Endothelial cell of umbilical vein (primary cell): Measurements from ENCODE around the gene GLI3. TPM values are rescaled to one million over a fixed set of nuclear protein-coding genes. Genes with fewer than 3 reads are reported as not detected.

Experiments used
- BruUV-seq: library from RNA; stranded (reverse); fragments of 400-500 nt; replicated peaks from 2 replicates; lab custom pipeline; 2021; lab: Mats Ljungman, UMichigan
- CTCF ChIA-PET: fragments of 300-600, 350-600 bp; sonication (Branson Sonifier 250); formaldehyde crosslinking; loops from one replicate; lab custom pipeline; 2021; ENCODE audit warnings: antibody characterized with exemption, inconsistent platforms; lab: Charles Lee
- POLR2A ChIA-PET: fragments of 300-600, 350-600 bp; sonication (Branson Sonifier 250); formaldehyde crosslinking; loops from one replicate; lab custom pipeline; 2021; ENCODE audit warnings: antibody characterized with exemption, inconsistent platforms; lab: Charles Lee
- DNase-seq: peaks from one replicate; pipeline ENCODE4 v3.0.0-alpha.2; 2011; ENCODE audit warnings: low read depth, low spot score
- FAIRE-seq: peaks from 2 replicates; lab custom pipeline; 2011; peaks lifted over from hg19 to GRCh38; lab: Jason Lieb, UNC
- H2AFZ ChIP-seq: 2 replicates; pipeline ENCODE4 v1.6.0; 2012; ENCODE audit warnings: low read depth, low read length, control low read depth, inconsistent platforms
- H3K27ac ChIP-seq: 2 replicates; pipeline ENCODE4 v1.5.1; 2011; ENCODE audit warnings: low read depth, mild to moderate bottlenecking, control low read depth, low read length, moderate library complexity; ENCODE audit not compliant: insufficient read depth
- H3K27me3 ChIP-seq, 2 experiments: 2 replicates each; pipeline versions ENCODE4 v1.6.0 to v1.6.1; 2011; ENCODE audit warnings: low read length in 2 of 2, mixed read lengths in 1 of 2; ENCODE audit not compliant: control insufficient read depth in 2 of 2, insufficient read depth in 2 of 2
- H3K36me3 ChIP-seq, 2 experiments: 2 replicates in 1 of 2; 3 replicates in 1 of 2; pipeline ENCODE4 v1.5.1; 2011; ENCODE audit warnings: low read length in 2 of 2, mild to moderate bottlenecking in 1 of 2, moderate library complexity in 1 of 2; ENCODE audit not compliant: control insufficient read depth in 2 of 2, insufficient read depth in 2 of 2; ENCODE audit errors: extremely low read depth in 1 of 2
- H3K4me1 ChIP-seq: 3 replicates; pipeline ENCODE4 v1.5.1; 2011; ENCODE audit warnings: mild to moderate bottlenecking, low read length; ENCODE audit not compliant: control insufficient read depth, insufficient read depth; ENCODE audit errors: extremely low read depth
- H3K4me2 ChIP-seq: 2 replicates; pipeline ENCODE4 v1.6.1; 2011; ENCODE audit warnings: low read length, control low read depth, mixed read lengths; ENCODE audit not compliant: insufficient read depth
- H3K4me3 ChIP-seq, 3 experiments: fragments of 200-600 bp in 1 of 3; sonication (generic), shearing (Covaris generic) in 1 of 3; replicated peaks in 1 of 3; 2 replicates each; pipeline ENCODE4 v1.5.1; 2011 to 2016; ENCODE audit warnings: control low read depth in 3 of 3, low read length in 3 of 3, mild to moderate bottlenecking in 2 of 3, inconsistent platforms in 1 of 3, low read depth in 1 of 3, moderate library complexity in 1 of 3; ENCODE audit not compliant: insufficient read depth in 1 of 3
- H3K79me2 ChIP-seq: 2 replicates; pipeline ENCODE4 v1.6.0; 2012; ENCODE audit warnings: low read length, inconsistent platforms; ENCODE audit not compliant: control insufficient read depth, insufficient read depth
- H3K9ac ChIP-seq: replicated peaks from 2 replicates; pipeline ENCODE3; 2011; ENCODE audit warnings: low read length, control low read depth; ENCODE audit not compliant: insufficient read depth; ENCODE audit errors: extremely low read depth
- H3K9me1 ChIP-seq: replicated peaks from 3 replicates; pipeline ENCODE4 v1.6.0; 2011; ENCODE audit warnings: mild to moderate bottlenecking, low read length; ENCODE audit not compliant: control insufficient read depth, insufficient read depth; ENCODE audit errors: extremely low read depth
- H3K9me3 ChIP-seq: replicated peaks from 2 replicates; pipeline ENCODE4 v1.5.1; 2012; ENCODE audit warnings: low read length, inconsistent platforms; ENCODE audit not compliant: control insufficient read depth, insufficient read depth
- H4K20me1 ChIP-seq: replicated peaks from 2 replicates; pipeline ENCODE3; 2011; ENCODE audit warnings: mild to moderate bottlenecking, low read length; ENCODE audit not compliant: control insufficient read depth, insufficient read depth; ENCODE audit errors: extremely low read depth
- EZH2 ChIP-seq: IDR thresholded peaks from 2 replicates; pipeline ENCODE4 v1.6.1; 2012; ENCODE audit warnings: borderline replicate concordance, low read depth, mild to moderate bottlenecking, moderate library complexity, low read length, inconsistent platforms; ENCODE audit not compliant: severe bottlenecking
- FOS ChIP-seq: IDR thresholded peaks from 2 replicates; pipeline ENCODE4 v1.6.1; 2011; ENCODE audit warnings: mild to moderate bottlenecking, low read length, moderate library complexity, borderline replicate concordance; ENCODE audit not compliant: insufficient read depth
- GATA2 ChIP-seq: IDR thresholded peaks from 2 replicates; pipeline ENCODE4 v1.7.0; 2011; ENCODE audit warnings: low read depth, mild to moderate bottlenecking, moderate library complexity, mixed read lengths, low read length; ENCODE audit not compliant: insufficient read length, insufficient read depth
- JUN ChIP-seq: IDR thresholded peaks from 2 replicates; pipeline ENCODE4 v1.6.1; 2011; ENCODE audit warnings: borderline replicate concordance, low read depth; ENCODE audit not compliant: insufficient read length, insufficient read depth
- MYC ChIP-seq: IDR thresholded peaks from one replicate; pipeline ENCODE4 v1.6.1; 2011; ENCODE audit warnings: mild to moderate bottlenecking, low read depth, low read length
- POLR2A ChIP-seq: IDR thresholded peaks from 2 replicates; pipeline ENCODE4 v1.6.1; 2012; ENCODE audit warnings: low read depth, mild to moderate bottlenecking, control low read depth, low read length
- POLR2AphosphoS5 ChIP-seq: IDR thresholded peaks from 2 replicates; pipeline ENCODE4 v1.6.1; 2012; ENCODE audit warnings: low read depth, mild to moderate bottlenecking, control low read depth, low read length, moderate library complexity; ENCODE audit not compliant: insufficient read depth
- dilution Hi-C: fragments of 300-500 bp; cut with MboI; formaldehyde crosslinking; loops from one replicate; pipeline ENCODE4 v1.15.0; 2019; ENCODE audit warnings: low sequenced_read_pairs; ENCODE audit not compliant: extremely low pct_ligation_motif_present
- intact Hi-C: fragments of 100-400 bp; cut with micrococcal nuclease; formaldehyde crosslinking; loops from one replicate; pipeline ENCODE4 v1.10.0; 2022
- polyA plus RNA-seq, 4 experiments: library from polyadenylated mRNA; depleted of rRNA in 3 of 4; stranded (reverse) in 3 of 4; unstranded in 1 of 4; fragments of >200 nt; gene quantifications; 2 replicates each; pipeline versions ENCODE4 v1.2.1 to v1.2.3, GENCODE V29; 2011 to 2012; ENCODE audit warnings: missing spikeins in 1 of 4
- total RNA-seq: library from RNA; stranded (reverse); gene quantifications from 2 replicates; pipeline ENCODE4 v1.2.3, GENCODE V29; 2021
- TF ChIP-seq, protein P1 (sequence below), 2 donors: IDR thresholded peaks; 1 replicate in 1 of 2; 2 replicates in 1 of 2; pipeline ENCODE4 v1.5.1; 2011; ENCODE audit warnings: low read length in 2 of 2, mild to moderate bottlenecking in 2 of 2, moderate library complexity in 2 of 2, control low read depth in 1 of 2, inconsistent platforms in 1 of 2, low read depth in 1 of 2; ENCODE audit not compliant: insufficient read depth in 1 of 2; ENCODE audit errors: extremely low read depth in 1 of 2
- TF ChIP-seq, protein P2 (sequence below): IDR thresholded peaks from 2 replicates; pipeline ENCODE4 v1.6.1; 2011; ENCODE audit not compliant: insufficient read depth, insufficient read length

GLI3 gene
- total and polyA plus RNA-seq, 2 donors (not counting 3 experiments of a cell fraction or from before 2014, with no cell fraction given): 6.0 to 24.9 TPM

DNA sequence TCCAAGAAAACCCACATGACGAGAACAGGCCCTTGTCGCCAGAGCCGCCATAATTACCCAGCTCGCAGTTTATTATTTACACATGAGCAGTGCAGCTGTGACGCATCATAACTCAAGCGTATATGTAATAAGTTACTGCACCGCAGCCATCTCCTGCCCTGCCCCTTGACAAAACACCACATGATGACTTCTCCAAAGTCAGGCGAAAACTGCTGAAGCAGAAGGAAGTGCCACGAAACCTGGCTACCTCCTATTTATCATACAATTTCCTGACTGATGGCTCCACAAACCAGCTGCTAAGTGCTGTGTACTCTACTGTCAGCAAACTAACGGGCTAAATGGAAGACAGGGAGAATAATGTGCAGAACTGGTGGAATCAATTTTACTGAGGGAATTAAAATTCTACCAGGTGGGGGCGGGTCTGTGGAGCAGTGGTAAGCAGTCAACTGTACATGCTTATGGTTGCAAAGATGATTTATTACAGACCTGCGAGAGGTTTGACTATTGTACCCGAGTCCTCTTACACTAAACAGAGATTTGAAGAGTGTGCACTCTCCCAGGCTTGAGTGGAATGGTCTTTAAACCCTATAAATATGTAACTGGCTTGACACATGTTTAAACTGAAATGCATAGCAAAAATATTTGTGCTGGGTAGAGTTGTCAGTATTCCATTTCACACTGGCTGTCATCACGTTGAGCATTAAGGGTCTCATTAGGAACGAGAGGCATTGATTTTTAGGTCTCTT is 156.0 kb downstream of the GLI3 start:
- H3K4me1 ChIP-seq: no peaks in the 10 kb centered on the region
- no TSS peak for BruUV-seq
- DNase-seq: no peak
- no peaks in the 10 kb centered on the region for H4K20me1 ChIP-seq
- TF ChIP-seq GATA2 (no peak), EZH2 (no peak), JUN (no peak), POLR2AphosphoS5 (no peak), MYC (no peak), FOS (no peak), POLR2A (no peak)
- TF ChIP-seq, protein P1, sequence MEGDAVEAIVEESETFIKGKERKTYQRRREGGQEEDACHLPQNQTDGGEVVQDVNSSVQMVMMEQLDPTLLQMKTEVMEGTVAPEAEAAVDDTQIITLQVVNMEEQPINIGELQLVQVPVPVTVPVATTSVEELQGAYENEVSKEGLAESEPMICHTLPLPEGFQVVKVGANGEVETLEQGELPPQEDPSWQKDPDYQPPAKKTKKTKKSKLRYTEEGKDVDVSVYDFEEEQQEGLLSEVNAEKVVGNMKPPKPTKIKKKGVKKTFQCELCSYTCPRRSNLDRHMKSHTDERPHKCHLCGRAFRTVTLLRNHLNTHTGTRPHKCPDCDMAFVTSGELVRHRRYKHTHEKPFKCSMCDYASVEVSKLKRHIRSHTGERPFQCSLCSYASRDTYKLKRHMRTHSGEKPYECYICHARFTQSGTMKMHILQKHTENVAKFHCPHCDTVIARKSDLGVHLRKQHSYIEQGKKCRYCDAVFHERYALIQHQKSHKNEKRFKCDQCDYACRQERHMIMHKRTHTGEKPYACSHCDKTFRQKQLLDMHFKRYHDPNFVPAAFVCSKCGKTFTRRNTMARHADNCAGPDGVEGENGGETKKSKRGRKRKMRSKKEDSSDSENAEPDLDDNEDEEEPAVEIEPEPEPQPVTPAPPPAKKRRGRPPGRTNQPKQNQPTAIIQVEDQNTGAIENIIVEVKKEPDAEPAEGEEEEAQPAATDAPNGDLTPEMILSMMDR (IDR thresholded peaks at IDR 0.05; ENCODE audit: extremely low read depth in 1 of 2, insufficient read depth in 1 of 2, low read depth in 1 of 2, low read length in 2 of 2): no peak
- TF ChIP-seq, protein P2, sequence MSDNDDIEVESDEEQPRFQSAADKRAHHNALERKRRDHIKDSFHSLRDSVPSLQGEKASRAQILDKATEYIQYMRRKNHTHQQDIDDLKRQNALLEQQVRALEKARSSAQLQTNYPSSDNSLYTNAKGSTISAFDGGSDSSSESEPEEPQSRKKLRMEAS: no peak
- CTCF ChIA-PET: no interaction called here
- H3K27me3 ChIP-seq: no peaks in the 10 kb centered on the region
- H3K4me3 ChIP-seq: no peak overlapping the region
- H3K9me1 ChIP-seq: no peaks in the 10 kb centered on the region
- no peaks in the 10 kb centered on the region for H3K9me3 ChIP-seq
- no peak overlapping the region for H3K27ac ChIP-seq
- no peak overlapping the region for H3K4me2 ChIP-seq
- no peaks in the 10 kb centered on the region for H3K36me3 ChIP-seq
- dilution Hi-C loops: no loop called here
- H3K9ac ChIP-seq: no peak overlapping the region
- no peak for FAIRE-seq
- intact Hi-C loops: no loop called here
- no peaks in the 10 kb centered on the region for H3K79me2 ChIP-seq
- POLR2A ChIA-PET: no interaction called here
- no peak overlapping the region for H2AFZ ChIP-seq
